OCI-LY3 (cell line): ENCODE data around the gene UBQLN3.

Experiments used
- H2AFZ ChIP-seq: fragments of 200-600, 300-600 bp; shearing (Covaris generic); 2 replicates; pipeline ENCODE4 v1.6.0; 2014; ENCODE audit warnings: antibody characterized with exemption, low read depth, low read length
- H3K27ac ChIP-seq: fragments of 200-600, 300-600 bp; sonication (generic); 2 replicates; pipeline ENCODE4 v1.5.1; 2014; ENCODE audit warnings: mild to moderate bottlenecking, low read length, moderate library complexity, mixed read lengths
- H3K27me3 ChIP-seq: fragments of 200-600, 300-600 bp; sonication (generic); 2 replicates; pipeline ENCODE4 v1.6.1; 2014; ENCODE audit warnings: low read depth, low read length, mixed read lengths
- H3K36me3 ChIP-seq: fragments of 200-600, 300-600 bp; sonication (generic); replicated peaks from 2 replicates; pipeline ENCODE3; 2014; ENCODE audit warnings: low read depth, low read length, mixed read lengths
- H3K4me1 ChIP-seq: fragments of 300-600, 200-600 bp; sonication (generic); 2 replicates; pipeline ENCODE4 v1.6.1; 2014; ENCODE audit warnings: low read length, mixed read lengths
- H3K4me2 ChIP-seq: fragments of 200-600, 300-600 bp; sonication (generic); 2 replicates; pipeline ENCODE4 v1.6.1; 2014; ENCODE audit warnings: low read length, mixed read lengths
- H3K4me3 ChIP-seq: fragments of 300-600, 200-600 bp; sonication (generic); 2 replicates; pipeline ENCODE4 v1.5.1; 2014; ENCODE audit warnings: antibody characterized with exemption, mild to moderate bottlenecking, low read length, moderate library complexity
- H3K79me2 ChIP-seq: fragments of 300-600, 200-600 bp; shearing (Covaris generic); 2 replicates; pipeline ENCODE4 v1.6.1; 2014; ENCODE audit warnings: mild to moderate bottlenecking, low read length, mixed read lengths
- H3K9ac ChIP-seq: fragments of 300-600, 200-600 bp; shearing (Covaris generic); 2 replicates; pipeline ENCODE4 v1.6.0; 2014; ENCODE audit warnings: mild to moderate bottlenecking, low read length, moderate library complexity
- H3K9me3 ChIP-seq: fragments of 200-600, 300-600 bp; shearing (Covaris generic); 2 replicates; pipeline ENCODE4 v1.6.1; 2014; ENCODE audit warnings: low read length, mixed read lengths; ENCODE audit not compliant: insufficient read depth
- H4K20me1 ChIP-seq: fragments of 200-600, 300-600 bp; sonication (generic); 2 replicates; pipeline ENCODE4 v1.6.1; 2016; ENCODE audit warnings: low read length, mixed read lengths; ENCODE audit not compliant: insufficient read depth
- CTCF ChIP-seq: fragments of 200-600, 300-600 bp; sonication (generic); IDR thresholded peaks from 2 replicates; pipeline ENCODE4 v1.5.1; 2014; ENCODE audit warnings: antibody characterized with exemption, low read length, low read depth
- EZH2phosphoT487 ChIP-seq: fragments of 200-600 bp; shearing (Covaris generic); IDR thresholded peaks from 2 replicates; pipeline ENCODE4 v1.6.1; 2018; ENCODE audit warnings: antibody characterized with exemption, mixed run types, low read depth

The UBQLN3 gene

DNA sequence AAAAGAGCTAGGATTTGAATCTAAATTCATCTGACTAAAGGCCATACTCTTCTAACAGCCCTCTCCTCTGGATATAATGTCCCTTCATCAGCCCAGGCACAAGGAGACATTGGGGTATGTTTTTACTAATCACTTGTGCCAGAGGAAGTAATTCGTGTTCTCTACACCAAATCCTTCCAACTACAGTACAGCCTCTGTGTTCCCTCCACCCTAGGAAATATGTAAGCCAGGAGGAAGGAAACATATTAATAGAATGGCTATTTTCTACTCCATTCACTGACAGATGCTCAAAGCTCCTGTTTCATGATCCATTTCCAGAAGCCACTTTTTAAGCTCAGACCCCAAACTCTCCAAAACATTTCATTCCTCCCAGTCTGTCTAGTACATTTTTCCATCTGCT, 18.7 kb upstream of the UBQLN3 start:
- Histone ChIP-seq H2AFZ (no peak overlapping the region), H4K20me1 (no peaks in the 10 kb centered on the region), H3K27ac (no peak overlapping the region), H3K9ac (no peak overlapping the region), H3K27me3 (peaks cover 7% of the 10 kb centered on the region; the same call in 1 of the 2 replicates), H3K79me2 (no peaks in the 10 kb centered on the region), H3K4me3 (no peak overlapping the region), H3K4me2 (no peak overlapping the region), H3K36me3 (no peaks in the 10 kb centered on the region), H3K9me3 (no peaks in the 10 kb centered on the region), H3K4me1 (no peaks in the 10 kb centered on the region)
- TF ChIP-seq CTCF (no peak), EZH2phosphoT487 (no peak)

GRCh38 chr11:5527716-5528115, 18.0 kb upstream of the UBQLN3 start:
- H3K4me1 ChIP-seq, result no peaks in the 10 kb centered on the region
- H3K9ac ChIP-seq, result no peak overlapping the region
- H3K27ac ChIP-seq, result no peak overlapping the region
- H3K4me3 ChIP-seq, result no peak overlapping the region
- no peaks in the 10 kb centered on the region for H3K79me2 ChIP-seq
- H3K9me3 ChIP-seq, result no peaks in the 10 kb centered on the region
- H3K4me2 ChIP-seq, result no peak overlapping the region
- no peak overlapping the region for H2AFZ ChIP-seq
- 0 out of 2 replicates have a peak, but pooled peaks cover 4% of the 10 kb centered on the region for H3K27me3 ChIP-seq
- no peaks in the 10 kb centered on the region for H3K36me3 ChIP-seq
- no peak for TF ChIP-seq EZH2phosphoT487
- no peak for TF ChIP-seq CTCF
- no peaks in the 10 kb centered on the region for H4K20me1 ChIP-seq

GRCh38 chr11:5524756-5525155, 15.0 kb upstream of the UBQLN3 start:
- Histone ChIP-seq H3K4me3 (no peak overlapping the region), H3K9me3 (no peaks in the 10 kb centered on the region), H3K9ac (no peak overlapping the region), H3K4me1 (no peaks in the 10 kb centered on the region), H3K27ac (no peak overlapping the region), H3K79me2 (no peaks in the 10 kb centered on the region), H4K20me1 (no peaks in the 10 kb centered on the region), H3K4me2 (no peak overlapping the region), H3K36me3 (no peaks in the 10 kb centered on the region), H3K27me3 (0 out of 2 replicates have a peak, but pooled peaks cover 4% of the 10 kb centered on the region), H2AFZ (no peak overlapping the region)
- TF ChIP-seq EZH2phosphoT487 (no peak), CTCF (no peak)

DNA sequence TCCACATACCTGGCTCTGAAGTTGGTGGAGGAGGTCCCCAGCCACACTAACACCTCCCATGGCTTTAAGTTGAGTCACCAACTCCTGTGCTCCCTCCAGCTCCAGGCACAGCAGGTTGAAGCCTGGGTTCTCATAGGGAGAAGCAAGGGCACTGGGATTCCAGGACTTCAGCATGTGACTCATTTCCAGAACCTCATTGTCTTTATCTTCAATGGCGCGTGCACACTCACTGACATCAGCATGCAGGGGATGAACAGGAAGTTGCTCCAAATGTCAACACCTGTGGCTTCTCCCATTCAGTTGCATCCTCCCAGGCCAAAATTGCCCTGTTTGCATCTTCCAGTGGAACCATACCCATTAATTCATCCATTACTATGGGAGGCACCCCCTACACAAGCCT, 12.6 kb upstream of the UBQLN3 start:
- no peaks in the 10 kb centered on the region for H3K9me3 ChIP-seq
- no peak overlapping the region for H2AFZ ChIP-seq
- 0 out of 2 replicates have a peak, but pooled peaks cover 4% of the 10 kb centered on the region for H3K27me3 ChIP-seq

More for the DNA sequence above, 12.6 kb upstream of the UBQLN3 start:
- Histone ChIP-seq H3K27ac (no peak overlapping the region), H3K4me1 (no peaks in the 10 kb centered on the region), H4K20me1 (no peaks in the 10 kb centered on the region), H3K36me3 (no peaks in the 10 kb centered on the region), H3K79me2 (no peaks in the 10 kb centered on the region), H3K4me3 (no peak overlapping the region), H3K9ac (no peak overlapping the region), H3K4me2 (no peak overlapping the region)
- TF ChIP-seq EZH2phosphoT487 (no peak), CTCF (no peak)
